Hepatocyte (in vitro differentiated cells): ENCODE results near the gene F2. TPM values are rescaled to one million over a fixed set of nuclear protein-coding genes. Genes with fewer than 3 reads are reported as not detected.

Experiments used
- DNase-seq: peaks from one replicate; pipeline ENCODE4 v3.0.0-alpha.2; 2016; ENCODE audit warnings: low spot score
- H2AFZ ChIP-seq: fragments of 200-600 bp; sonication (generic); 2 replicates; pipeline ENCODE4 v1.6.0; 2016; ENCODE audit warnings: antibody characterized with exemption, mild to moderate bottlenecking
- H3K27ac ChIP-seq: fragments of 200-600 bp; sonication (generic); 2 replicates; pipeline ENCODE4 v1.5.1; 2016; ENCODE audit warnings: mild to moderate bottlenecking
- H3K27me3 ChIP-seq: fragments of 200-600 bp; sonication (generic); 2 replicates; pipeline ENCODE4 v1.6.1; 2016
- H3K36me3 ChIP-seq: fragments of 200-600 bp; sonication (generic); replicated peaks from 2 replicates; pipeline ENCODE4 v1.5.1; 2016; ENCODE audit warnings: low read depth; ENCODE audit not compliant: insufficient read depth
- H3K4me1 ChIP-seq: fragments of 200-600 bp; sonication (generic); 2 replicates; pipeline ENCODE4 v1.5.1; 2016; ENCODE audit warnings: mild to moderate bottlenecking, moderate library complexity; ENCODE audit not compliant: insufficient read depth
- H3K4me2 ChIP-seq: fragments of 200-600 bp; sonication (generic); 2 replicates; pipeline ENCODE4 v1.6.0; 2016
- H3K4me3 ChIP-seq: fragments of 200-600 bp; sonication (generic); 2 replicates; pipeline ENCODE4 v1.5.1; 2016; ENCODE audit warnings: mild to moderate bottlenecking
- H3K79me2 ChIP-seq: fragments of 200-600 bp; sonication (generic); 2 replicates; pipeline ENCODE4 v1.6.0; 2017; ENCODE audit warnings: mild to moderate bottlenecking
- H3K9me2 ChIP-seq: fragments of 200-600 bp; sonication (generic); replicated peaks from 2 replicates; pipeline ENCODE4 v1.6.0; 2017; ENCODE audit warnings: mild to moderate bottlenecking; ENCODE audit not compliant: insufficient read depth
- H3K9me3 ChIP-seq: fragments of 200-600 bp; sonication (generic); 2 replicates; pipeline ENCODE4 v1.5.1; 2016; ENCODE audit warnings: low read depth, mild to moderate bottlenecking
- H4K20me1 ChIP-seq: fragments of 200-600 bp; sonication (generic); 2 replicates; pipeline ENCODE4 v1.6.0; 2016; ENCODE audit warnings: mild to moderate bottlenecking; ENCODE audit not compliant: insufficient read depth, poor library complexity, severe bottlenecking
- EZH2 ChIP-seq: fragments of 200-600 bp; sonication (generic); IDR thresholded peaks from 2 replicates; pipeline ENCODE4 v1.6.1; 2016; ENCODE audit warnings: antibody characterized with exemption, mild to moderate bottlenecking, borderline replicate concordance
- EZH2phosphoT487 ChIP-seq: fragments of 200-600 bp; sonication (generic); IDR thresholded peaks from one replicate; pipeline ENCODE4 v1.6.1; 2018; ENCODE audit warnings: antibody characterized with exemption, mild to moderate bottlenecking, low read depth, moderate library complexity; ENCODE audit not compliant: unreplicated experiment, severe bottlenecking
- WGBS: methylation state at CpG from one replicate; pipeline ENCODE4 v1.1.6; 2016; ENCODE audit warnings: low lambda C conversion rate; ENCODE audit errors: missing lambda C conversion rate; 5-methylcytosine and 5-hydroxymethylcytosine counted together
- polyA plus RNA-seq: library from polyadenylated mRNA; unstranded; fragments of >200 nt; fragmentation: Nextera tagmentation; extraction: Ambion mirVana; gene quantifications from 2 replicates; pipeline ENCODE4 v1.2.1, GENCODE V29; 2016
- total RNA-seq: library from RNA; depleted of rRNA; stranded (reverse); fragments of >200 nt; gene quantifications from 2 replicates; pipeline ENCODE4 v1.2.3, GENCODE V29; 2014
- TF ChIP-seq, protein P1 (sequence below): fragments of 200-600 bp; sonication (generic); IDR thresholded peaks from 2 replicates; pipeline ENCODE4 v1.5.1; 2016; ENCODE audit warnings: antibody characterized with exemption, mild to moderate bottlenecking; ENCODE audit not compliant: poor library complexity

F2 gene
- total and polyA plus RNA-seq, 2 experiments from 2014 or later: 79.7 to 111 TPM

DNA sequence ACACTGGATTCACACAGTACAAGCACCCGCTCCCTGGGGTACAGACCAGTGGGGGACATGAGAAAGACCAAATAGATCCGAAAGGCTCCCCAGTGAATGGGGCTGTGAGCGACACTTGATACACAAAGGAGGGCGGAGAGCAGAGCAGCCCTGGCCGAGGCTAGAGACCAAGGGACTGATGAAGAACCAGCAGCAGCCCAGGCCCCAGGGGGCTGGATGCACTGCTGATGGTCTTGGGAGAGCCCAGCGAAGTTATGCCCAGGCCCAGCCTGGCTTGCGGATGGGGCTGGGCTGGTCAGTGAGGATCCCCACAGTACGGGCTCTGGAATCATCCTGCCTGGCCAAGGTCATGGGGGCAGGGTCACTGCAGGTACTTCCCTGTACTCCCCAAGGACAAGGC lies 41.8 kb upstream of the F2 start:
- H3K9me2 ChIP-seq: no peaks in the 10 kb centered on the region
- H3K79me2 ChIP-seq: no peaks in the 10 kb centered on the region
- 92% methylated on average over 8 of the region's 8 CpGs for WGBS
- H3K4me1 ChIP-seq: peaks cover 23% of the 10 kb centered on the region
- no peaks in the 10 kb centered on the region for H3K9me3 ChIP-seq
- no peaks in the 10 kb centered on the region for H4K20me1 ChIP-seq
- no peak overlapping the region for H3K27ac ChIP-seq
- peaks cover 5% of the 10 kb centered on the region for H3K36me3 ChIP-seq
- no peak for DNase-seq
- no peaks in the 10 kb centered on the region for H3K27me3 ChIP-seq
- H3K4me3 ChIP-seq: no peak overlapping the region
- H3K4me2 ChIP-seq: no peak overlapping the region
- H2AFZ ChIP-seq: no peak overlapping the region
- TF ChIP-seq, protein P1, sequence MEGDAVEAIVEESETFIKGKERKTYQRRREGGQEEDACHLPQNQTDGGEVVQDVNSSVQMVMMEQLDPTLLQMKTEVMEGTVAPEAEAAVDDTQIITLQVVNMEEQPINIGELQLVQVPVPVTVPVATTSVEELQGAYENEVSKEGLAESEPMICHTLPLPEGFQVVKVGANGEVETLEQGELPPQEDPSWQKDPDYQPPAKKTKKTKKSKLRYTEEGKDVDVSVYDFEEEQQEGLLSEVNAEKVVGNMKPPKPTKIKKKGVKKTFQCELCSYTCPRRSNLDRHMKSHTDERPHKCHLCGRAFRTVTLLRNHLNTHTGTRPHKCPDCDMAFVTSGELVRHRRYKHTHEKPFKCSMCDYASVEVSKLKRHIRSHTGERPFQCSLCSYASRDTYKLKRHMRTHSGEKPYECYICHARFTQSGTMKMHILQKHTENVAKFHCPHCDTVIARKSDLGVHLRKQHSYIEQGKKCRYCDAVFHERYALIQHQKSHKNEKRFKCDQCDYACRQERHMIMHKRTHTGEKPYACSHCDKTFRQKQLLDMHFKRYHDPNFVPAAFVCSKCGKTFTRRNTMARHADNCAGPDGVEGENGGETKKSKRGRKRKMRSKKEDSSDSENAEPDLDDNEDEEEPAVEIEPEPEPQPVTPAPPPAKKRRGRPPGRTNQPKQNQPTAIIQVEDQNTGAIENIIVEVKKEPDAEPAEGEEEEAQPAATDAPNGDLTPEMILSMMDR: no peak
- TF ChIP-seq EZH2phosphoT487 (no peak), EZH2 (no peak)

DNA sequence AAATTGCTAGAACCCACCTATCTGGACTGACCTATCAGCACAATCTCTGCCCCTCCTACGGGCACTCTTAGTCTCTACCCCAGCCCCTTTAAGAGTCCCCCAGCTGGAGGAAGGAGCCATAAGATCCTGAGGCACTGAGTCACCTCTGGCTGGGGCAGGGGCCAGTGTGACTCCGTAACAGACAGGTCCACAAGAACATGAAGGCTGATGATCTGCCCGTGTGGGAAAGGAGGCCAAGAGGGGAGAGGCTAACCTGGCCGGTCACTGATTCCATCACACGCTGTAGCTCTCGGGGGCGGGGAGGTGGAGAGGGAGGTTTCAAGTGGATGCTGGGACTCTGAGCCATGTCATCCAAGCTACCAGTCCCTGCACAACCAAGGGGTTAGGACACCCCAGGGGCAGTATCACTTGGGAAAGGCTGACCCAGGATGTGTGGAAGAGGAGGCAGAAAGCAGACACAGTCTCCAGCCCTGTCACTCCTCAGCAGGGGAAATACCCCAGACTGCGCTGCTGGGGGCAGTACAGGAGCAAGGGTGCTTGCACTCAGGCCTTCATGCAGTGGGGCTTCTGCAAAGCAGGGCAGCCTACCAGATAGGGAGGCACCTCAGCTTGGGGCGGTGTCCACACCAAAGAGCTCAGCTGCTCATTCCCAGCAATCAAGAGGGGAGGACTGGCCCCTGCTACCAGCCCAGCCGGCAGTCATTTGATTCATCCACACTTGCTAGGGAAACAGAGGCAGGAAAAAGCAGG lies 40.8 kb upstream of the F2 start:
- H3K36me3 ChIP-seq: no peaks in the 10 kb centered on the region
- H3K4me2 ChIP-seq: no peak overlapping the region
- no peaks in the 10 kb centered on the region for H3K27me3 ChIP-seq
- no peaks in the 10 kb centered on the region for H3K79me2 ChIP-seq
- 89% methylated on average over 10 of the region's 10 CpGs for WGBS
- no peak overlapping the region for H3K4me3 ChIP-seq
- TF ChIP-seq, protein P1: no peak
- TF ChIP-seq EZH2phosphoT487 (no peak), EZH2 (no peak)
- DNase-seq: no peak
- no peaks in the 10 kb centered on the region for H4K20me1 ChIP-seq
- no peak overlapping the region for H2AFZ ChIP-seq
- no peaks in the 10 kb centered on the region for H3K9me3 ChIP-seq
- no peak overlapping the region for H3K27ac ChIP-seq
- peaks cover 23% of the 10 kb centered on the region for H3K4me1 ChIP-seq
- H3K9me2 ChIP-seq: no peaks in the 10 kb centered on the region

DNA sequence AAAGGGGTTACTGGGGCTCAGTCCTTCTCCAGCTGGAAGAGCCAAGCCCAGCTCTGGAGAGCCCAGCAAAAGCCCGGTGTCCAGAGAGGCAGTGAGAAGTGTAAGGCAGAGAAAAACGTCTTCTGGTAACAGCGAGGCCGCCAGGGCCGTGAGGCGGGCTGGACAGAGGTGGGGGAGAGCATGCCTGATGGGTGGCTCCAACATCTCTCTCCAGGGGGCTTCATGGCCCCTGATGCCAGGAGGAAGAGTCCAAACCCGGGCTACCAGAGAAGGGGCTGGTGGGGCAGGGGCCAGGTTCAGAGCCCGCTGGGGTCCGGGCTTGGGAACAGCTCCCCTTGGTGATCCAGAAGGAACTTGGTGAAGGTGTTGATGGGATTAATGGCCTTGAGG lies 40.3 kb upstream of the F2 start:
- H3K79me2 ChIP-seq: no peaks in the 10 kb centered on the region
- no peaks in the 10 kb centered on the region for H3K36me3 ChIP-seq
- no peak overlapping the region for H2AFZ ChIP-seq
- no peaks in the 10 kb centered on the region for H4K20me1 ChIP-seq
- peaks cover 22% of the 10 kb centered on the region for H3K4me1 ChIP-seq
- no peak overlapping the region for H3K4me2 ChIP-seq
- DNase-seq: no peak
- H3K27me3 ChIP-seq: no peaks in the 10 kb centered on the region
- no peaks in the 10 kb centered on the region for H3K9me2 ChIP-seq
- TF ChIP-seq EZH2: no peak
- no peak for TF ChIP-seq EZH2phosphoT487
- TF ChIP-seq, protein P1: no peak
- H3K9me3 ChIP-seq: no peaks in the 10 kb centered on the region
- H3K27ac ChIP-seq: no peak overlapping the region
- H3K4me3 ChIP-seq: no peak overlapping the region
- WGBS: 99% methylated on average over 9 of the region's 9 CpGs
